NCI-H82 treated with DMSO at 0.1 percent for 48 hours (cell line): ENCODE data around the gene KLHDC10.
"Not testable (repeated sequence)": the region's sequence is repeated elsewhere in the genome, so short reads cannot be mapped to it uniquely, and the experiment has no call there.

Experiments
- DNase-seq: peaks from one replicate; lab custom pipeline; 2025; ENCODE audit not compliant: unreplicated experiment; lab: John Stamatoyannopoulos, UW

Gene KLHDC10

DNA sequence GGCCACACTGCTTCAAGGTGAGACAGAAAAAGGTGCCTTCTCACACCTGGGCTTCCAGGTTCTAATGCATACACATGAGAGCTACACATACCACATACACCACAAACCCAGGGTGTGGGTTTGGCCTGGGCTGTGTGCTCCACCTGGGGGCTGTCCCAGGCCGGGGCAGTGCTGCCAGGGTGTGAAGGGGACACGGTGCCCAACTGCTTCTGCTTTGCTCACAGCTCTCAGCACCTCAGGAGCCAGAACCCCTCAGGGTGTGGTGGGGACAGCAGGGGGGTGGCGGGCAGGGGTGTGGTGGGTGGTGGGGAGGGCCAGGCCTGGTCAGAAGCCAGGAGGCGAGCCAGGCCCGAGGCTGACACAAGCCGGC lies 83.8 kb downstream of the KLHDC10 start:
- DNase-seq: no peak

DNA sequence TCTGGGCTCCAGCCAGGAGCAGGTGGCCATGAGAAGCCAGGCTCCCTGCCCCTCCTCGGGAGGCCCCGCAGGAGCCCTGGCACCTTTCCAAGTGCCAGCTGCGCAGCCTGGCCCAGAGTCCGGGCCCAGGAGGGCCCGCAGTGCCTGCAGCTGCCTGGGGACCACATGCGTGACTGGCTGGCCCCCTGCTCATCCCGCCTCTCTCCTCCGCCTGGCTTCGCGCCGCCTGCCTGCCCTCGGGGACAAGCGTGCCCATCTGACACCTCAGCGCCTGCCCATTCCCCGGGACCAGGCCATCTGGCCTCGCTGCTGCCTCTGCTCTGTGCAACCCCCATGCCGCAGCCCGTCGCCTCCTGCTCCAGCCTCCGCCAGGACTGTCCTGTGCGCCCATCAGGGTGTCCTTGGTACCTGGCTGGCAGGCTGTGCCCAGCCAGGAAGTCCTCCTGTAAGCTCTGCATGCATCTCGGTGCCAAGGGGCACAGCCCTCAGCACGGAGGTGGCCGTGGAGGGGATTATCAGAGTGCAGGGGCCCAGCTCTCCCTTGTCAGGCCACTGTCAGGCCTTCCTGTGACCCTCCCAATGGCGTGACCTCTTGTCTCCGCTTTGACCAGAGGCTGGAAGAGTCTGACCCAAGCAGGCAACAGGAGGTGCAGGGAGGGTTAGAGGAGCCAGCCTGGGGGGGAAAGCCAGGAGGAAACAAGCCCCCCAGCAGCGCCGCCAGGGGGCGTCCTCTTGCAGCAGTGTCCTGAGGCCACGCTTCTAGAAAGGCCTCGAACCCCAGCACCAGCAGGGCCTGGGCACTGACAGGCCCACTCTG lies 84.4 kb downstream of the KLHDC10 start:
- no peak for DNase-seq

DNA sequence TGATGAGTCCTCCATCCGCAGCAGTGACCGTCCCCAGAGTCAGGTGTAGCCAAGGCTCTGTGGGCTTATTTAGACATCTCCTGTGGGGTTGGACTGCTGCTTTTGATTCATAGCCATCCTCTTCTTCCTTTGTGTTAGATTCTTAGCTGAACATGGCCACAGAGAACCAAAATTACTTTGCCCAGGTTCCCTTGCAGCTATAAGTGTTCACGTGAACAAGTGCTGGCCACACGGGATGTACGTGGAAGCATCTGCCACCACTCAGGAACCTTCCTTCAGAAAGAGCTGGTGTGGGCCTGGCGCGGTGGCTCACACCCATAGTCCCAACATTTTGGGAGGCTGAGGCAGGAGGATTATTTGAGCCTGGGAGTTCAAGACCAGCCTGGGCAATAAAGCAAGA lies 85.8 kb downstream of the KLHDC10 start:
- no peak for DNase-seq

DNA sequence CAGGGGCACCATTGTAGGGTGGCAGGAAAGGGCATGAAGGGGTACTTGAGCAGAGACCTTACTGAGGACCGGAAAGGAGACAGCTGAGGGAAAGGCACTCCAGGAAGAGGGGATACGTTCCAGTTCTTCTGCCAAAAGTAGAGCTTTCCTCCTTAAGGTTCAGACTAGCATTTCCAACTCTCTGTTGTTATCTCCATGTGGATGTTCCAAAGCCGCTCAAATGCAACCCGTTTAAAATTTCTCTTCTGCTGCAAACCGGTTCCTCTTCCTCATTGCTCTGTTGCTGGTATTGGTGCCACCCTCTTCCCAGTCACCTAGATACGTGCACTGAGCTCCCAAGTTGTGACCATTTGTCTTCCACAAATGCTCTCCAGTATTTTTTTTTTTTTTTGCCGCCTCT lies 87.4 kb downstream of the KLHDC10 start:
- no peak for DNase-seq

DNA sequence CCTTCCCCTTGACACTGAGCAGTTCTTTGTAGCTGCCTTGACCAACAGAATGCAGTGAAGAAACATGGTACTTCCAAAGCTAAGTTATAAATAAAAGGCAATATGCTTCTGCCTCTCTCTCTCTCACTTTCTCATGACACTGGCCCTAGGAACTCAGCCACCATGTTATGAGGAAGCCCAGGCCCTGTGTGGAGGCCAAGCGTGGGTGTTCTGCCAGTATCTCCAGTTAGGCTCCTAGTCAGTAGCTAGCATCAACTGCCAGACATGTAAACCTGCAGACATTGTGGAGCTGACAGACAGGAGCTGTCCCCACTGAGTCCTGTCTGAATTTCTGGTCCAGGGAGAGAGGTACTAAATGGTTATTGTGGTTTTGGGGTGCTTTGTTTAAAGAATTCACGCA lies 89.7 kb downstream of the KLHDC10 start:
- no peak for DNase-seq

DNA sequence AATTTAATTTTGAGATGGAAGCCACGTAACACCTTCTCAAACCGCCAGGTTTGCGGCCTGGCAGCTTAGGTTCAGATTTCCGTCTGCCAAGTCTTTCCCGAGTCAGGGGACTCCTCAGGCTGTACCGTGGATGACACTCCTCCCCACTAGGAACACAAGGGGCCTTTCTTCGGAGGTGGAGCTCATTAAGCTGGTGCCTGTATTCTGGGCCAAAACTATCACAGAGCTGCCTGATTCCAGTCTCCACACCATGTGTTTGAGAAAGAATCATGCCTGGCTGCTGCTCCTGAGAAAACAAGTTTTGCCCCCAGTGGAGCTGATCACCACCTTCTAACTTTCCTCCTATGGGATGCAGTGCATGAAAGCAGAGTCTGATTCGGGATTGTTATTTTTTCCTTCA lies 90.1 kb downstream of the KLHDC10 start:
- no peak for DNase-seq

DNA sequence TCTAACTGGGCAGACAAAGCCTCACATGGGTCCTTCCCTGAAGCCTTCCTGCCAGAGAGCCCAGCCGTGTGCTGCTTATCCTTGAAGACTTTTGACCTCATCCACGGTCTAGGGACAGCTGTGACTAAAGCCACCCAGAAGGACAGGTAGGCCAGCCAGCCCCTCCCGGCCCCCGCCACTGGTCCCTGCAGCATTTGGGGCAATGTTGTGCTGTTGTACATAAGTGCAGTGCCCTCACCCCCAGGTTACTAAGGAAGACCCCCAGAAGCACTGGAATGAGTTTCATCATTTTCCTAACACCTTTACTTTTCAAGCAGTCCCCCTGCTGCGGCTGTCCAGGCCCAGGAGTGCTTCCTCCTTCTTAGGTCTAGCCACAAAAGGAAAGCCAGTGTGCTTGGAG lies 91.9 kb downstream of the KLHDC10 start:
- no peak for DNase-seq

DNA sequence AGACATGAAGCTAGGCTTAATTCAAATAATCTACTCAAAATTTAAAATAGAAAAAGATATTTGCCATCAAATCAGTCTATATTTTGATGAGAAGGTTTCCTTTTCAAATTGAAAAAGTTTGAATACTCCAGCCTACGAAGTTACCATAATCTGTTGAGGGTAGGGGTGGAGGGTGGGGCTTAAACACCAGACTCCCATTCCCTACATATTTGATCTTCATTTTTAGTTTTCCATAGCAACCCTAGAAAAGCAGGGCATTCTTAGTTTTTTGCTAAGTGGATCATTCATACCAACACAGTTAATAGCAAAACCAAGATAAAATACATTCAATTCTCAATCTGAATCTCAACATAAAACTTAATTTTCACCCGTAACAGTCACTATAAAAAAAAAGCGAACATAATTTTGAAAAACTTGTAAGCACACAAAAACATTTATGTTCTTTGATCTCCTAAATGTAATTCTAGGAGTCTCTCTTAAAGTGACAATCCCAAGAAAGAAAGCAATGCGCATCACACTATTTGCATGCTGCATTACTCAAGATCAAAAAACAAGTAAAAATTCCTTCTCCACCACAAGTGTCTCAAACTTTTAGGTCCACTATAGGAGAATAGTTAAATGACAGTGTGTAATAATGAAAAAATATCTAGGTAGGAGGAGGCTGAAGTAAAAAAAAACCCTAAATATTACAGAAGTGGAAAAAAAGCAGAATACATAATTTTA lies 104.1 kb downstream of the KLHDC10 start:
- DNase-seq: no peak

DNA sequence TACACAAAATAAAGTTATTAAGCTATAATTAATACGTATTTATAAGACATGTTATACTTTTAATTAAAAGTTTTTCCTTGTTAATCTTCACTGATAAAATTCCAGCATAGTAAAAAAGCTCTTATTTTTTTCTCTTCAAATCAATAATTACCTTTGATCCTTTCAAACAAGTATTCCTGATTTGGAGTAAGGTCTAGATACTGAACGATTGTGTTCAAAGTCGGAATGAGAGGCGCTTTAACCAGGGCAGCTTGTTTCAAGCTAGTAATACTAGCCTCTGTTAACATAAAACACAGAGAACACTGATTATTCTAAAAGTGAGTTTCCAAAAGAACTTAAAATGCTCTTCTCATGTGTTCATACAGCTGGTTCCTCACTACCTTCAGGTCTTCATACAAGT lies 107.9 kb downstream of the KLHDC10 start:
- no peak for DNase-seq

DNA sequence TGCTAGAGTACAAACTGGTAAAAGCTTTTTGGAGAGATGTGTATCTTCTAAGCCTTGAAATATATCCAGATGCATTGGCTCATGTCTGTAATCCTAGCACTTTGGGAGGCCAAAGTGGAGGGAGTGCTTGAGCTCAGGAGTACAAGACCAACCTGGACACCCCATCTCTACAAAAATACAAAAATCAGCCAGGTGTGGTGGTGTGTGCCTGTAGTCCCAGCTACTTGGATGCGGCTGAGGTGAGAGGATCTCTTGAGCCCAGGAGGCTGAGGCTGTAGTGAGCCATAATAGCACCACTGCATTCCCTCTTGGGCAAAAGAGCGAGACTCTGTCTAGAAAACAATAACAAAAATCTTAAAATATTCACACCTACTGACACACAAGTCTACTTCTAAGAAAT lies 109.3 kb downstream of the KLHDC10 start:
- no peak for DNase-seq

DNA sequence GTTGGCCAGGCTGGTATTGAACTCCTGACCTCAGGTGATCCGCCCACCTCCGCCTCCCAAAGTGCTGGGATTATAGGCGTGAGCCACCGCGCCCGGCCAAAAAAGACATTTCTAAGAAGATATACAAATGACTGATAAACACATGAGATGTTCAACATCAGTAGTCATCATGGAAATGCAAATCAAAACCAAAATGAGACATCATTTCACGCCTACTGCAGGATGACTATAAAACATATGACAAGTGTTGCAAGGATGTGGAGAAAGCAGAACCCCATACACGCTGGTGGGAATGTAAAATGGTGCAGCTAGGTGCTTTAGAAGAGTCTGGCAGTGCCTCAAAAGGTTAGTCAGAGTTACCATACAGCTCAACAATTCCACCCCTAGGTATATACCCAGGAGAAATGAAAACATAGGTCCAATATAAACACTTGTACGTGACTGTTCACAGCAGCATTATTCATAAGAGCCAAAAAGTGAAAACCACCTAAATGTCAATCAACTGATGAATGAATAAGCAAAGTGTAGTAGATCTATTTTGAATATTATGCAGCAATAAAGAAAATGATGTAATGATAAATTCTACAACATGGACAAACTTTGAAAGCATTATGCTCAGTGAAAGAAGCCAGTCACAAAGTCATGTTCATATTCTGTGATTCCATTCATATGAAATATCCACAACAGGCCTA lies 110.4 kb downstream of the KLHDC10 start:
- DNase-seq: no peak

DNA sequence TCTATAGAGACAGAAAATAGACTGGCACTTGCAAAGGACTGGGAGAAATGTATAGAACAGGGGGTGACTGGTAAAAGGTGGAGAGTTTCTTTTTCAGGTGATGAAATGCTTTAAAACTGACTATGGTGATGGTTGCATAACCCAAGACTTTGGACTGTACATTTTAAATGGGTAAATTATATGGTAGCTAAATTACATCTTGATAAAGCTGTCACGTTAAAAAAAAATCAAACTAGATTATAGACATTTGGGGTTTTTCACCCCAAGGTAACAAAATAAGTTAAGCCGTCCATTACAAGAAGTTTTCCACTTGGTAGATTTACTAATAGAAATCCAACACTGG lies 110.9 kb downstream of the KLHDC10 start:
- DNase-seq: no peak

DNA sequence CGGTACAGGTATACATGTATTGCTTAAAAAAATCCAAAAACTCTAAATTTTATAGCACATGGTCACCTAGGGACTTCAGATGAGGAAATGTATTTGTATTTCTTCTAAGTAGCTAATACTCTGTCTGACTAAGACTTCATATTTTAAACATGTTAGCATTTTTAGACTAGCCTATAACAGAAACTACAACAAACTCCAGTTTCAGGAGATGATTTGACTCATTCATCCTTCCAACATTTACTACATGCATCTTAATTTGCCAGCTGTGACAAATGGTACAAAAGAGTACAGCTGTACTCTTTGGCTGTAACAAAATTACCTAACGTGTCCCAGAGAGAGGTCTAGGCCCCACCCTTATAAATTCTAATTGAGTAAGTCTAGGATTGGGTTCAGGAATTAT lies 112.7 kb downstream of the KLHDC10 start:
- no peak for DNase-seq

DNA sequence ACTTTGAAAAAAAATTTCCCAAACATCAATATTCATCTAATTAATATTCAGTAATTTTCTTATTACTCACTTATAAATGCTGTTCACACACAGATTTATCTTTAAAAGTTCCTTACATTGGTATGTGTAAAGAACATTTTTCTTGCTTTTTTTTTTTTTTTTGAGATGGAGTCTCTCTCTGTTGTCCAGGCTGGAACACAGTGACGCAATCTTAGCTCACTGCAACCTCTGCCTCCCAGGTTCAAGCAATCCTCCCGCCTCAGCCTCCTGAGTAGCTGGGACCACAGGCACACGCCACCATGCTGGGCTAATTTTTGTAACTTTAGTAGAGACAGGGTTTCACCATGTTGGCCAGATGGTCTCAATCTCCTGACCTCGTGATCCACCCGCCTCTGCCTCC lies 114.0 kb downstream of the KLHDC10 start:
- not testable (repeated sequence) for DNase-seq
